Fibroblast of lung (primary cell): ENCODE data around the gene COLGALT1. TPM values are rescaled to one million over a fixed set of nuclear protein-coding genes. Genes with fewer than 3 reads are reported as not detected.

ENCODE experiments used
- DNase-seq, 2 donors: peaks; one replicate each; pipeline versions ENCODE4 v3.0.0 to v3.0.0-alpha.2; 2010; ENCODE audit warnings: low read depth in 2 of 2
- H2AFZ ChIP-seq: 2 replicates; pipeline ENCODE4 v1.5.1; 2012; ENCODE audit warnings: low read length, control low read depth, inconsistent platforms
- H3K27ac ChIP-seq: 2 replicates; pipeline ENCODE4 v1.5.1; 2011; ENCODE audit warnings: low read length, control low read depth; ENCODE audit not compliant: insufficient read depth
- H3K27me3 ChIP-seq: 2 replicates; pipeline ENCODE4 v1.5.1; 2011; ENCODE audit warnings: mild to moderate bottlenecking, low read length; ENCODE audit not compliant: control insufficient read depth, insufficient read depth
- H3K36me3 ChIP-seq: 2 replicates; pipeline ENCODE4 v1.5.1; 2011; ENCODE audit warnings: low read length; ENCODE audit not compliant: control insufficient read depth, insufficient read depth
- H3K4me1 ChIP-seq: 2 replicates; pipeline ENCODE4 v1.5.1; 2011; ENCODE audit warnings: low read length; ENCODE audit not compliant: control insufficient read depth, insufficient read depth; ENCODE audit errors: extremely low read depth
- H3K4me2 ChIP-seq: 2 replicates; pipeline ENCODE4 v1.5.1; 2011; ENCODE audit warnings: low read length, control low read depth; ENCODE audit not compliant: insufficient read depth; ENCODE audit errors: extremely low read depth
- H3K4me3 ChIP-seq, 4 experiments: fragments of 200-600 bp in 1 of 4; sonication (generic) in 1 of 4; replicated peaks in 1 of 4; 2 replicates each; pipeline ENCODE4 v1.5.1; 2011 to 2016; ENCODE audit warnings: low read length in 4 of 4, low read depth in 3 of 4, mild to moderate bottlenecking in 3 of 4, control low read depth in 2 of 4, inconsistent platforms in 1 of 4, mixed read lengths in 1 of 4; ENCODE audit not compliant: insufficient read depth in 1 of 4; ENCODE audit errors: control extremely low read depth in 1 of 4
- H3K79me2 ChIP-seq: 2 replicates; pipeline ENCODE4 v1.5.1; 2012; ENCODE audit warnings: mild to moderate bottlenecking, low read length, inconsistent platforms; ENCODE audit not compliant: control insufficient read depth, insufficient read depth
- H3K9ac ChIP-seq: 2 replicates; pipeline ENCODE4 v1.5.1; 2011; ENCODE audit warnings: mild to moderate bottlenecking, low read length, control low read depth; ENCODE audit not compliant: insufficient read depth
- H3K9me3 ChIP-seq: 2 replicates; pipeline ENCODE4 v1.5.1; 2012; ENCODE audit warnings: low read depth, low read length; ENCODE audit not compliant: control insufficient read depth, insufficient read depth
- H4K20me1 ChIP-seq: 2 replicates; pipeline ENCODE4 v1.5.1; 2011; ENCODE audit warnings: low read length; ENCODE audit not compliant: control insufficient read depth, insufficient read depth; ENCODE audit errors: extremely low read depth
- EZH2 ChIP-seq: IDR thresholded peaks from 2 replicates; pipeline ENCODE4 v1.5.1; 2012; ENCODE audit warnings: low read length, control low read depth, mild to moderate bottlenecking; ENCODE audit errors: missing control alignments
- polyA plus RNA-seq, 2 donors: library from polyadenylated mRNA; depleted of rRNA in 1 of 2; stranded (reverse) in 1 of 2; unstranded in 1 of 2; fragments of >200 nt; gene quantifications; 2 replicates each; pipeline ENCODE4 v1.2.1, GENCODE V29; 2011 to 2012; ENCODE audit warnings: missing spikeins in 1 of 2
- total RNA-seq: library from RNA; depleted of rRNA; stranded (reverse); fragments of >200 nt; gene quantifications from 2 replicates; pipeline ENCODE4 v1.2.1, GENCODE V29; 2014
- TF ChIP-seq, protein P1 (sequence below), 2 donors: IDR thresholded peaks in 1 of 2; conservative IDR thresholded peaks in 1 of 2; 1 replicate in 1 of 2; 2 replicates in 1 of 2; pipeline ENCODE4 v1.5.1; 2011 to 2012; ENCODE audit warnings: low read length in 2 of 2, control low read depth in 1 of 2, inconsistent platforms in 1 of 2, low read depth in 1 of 2, mild to moderate bottlenecking in 1 of 2

The COLGALT1 gene
- total and polyA plus RNA-seq, 2 donors (not counting 1 experiment from before 2014, with no cell fraction given): 96.9 to 103 TPM

DNA sequence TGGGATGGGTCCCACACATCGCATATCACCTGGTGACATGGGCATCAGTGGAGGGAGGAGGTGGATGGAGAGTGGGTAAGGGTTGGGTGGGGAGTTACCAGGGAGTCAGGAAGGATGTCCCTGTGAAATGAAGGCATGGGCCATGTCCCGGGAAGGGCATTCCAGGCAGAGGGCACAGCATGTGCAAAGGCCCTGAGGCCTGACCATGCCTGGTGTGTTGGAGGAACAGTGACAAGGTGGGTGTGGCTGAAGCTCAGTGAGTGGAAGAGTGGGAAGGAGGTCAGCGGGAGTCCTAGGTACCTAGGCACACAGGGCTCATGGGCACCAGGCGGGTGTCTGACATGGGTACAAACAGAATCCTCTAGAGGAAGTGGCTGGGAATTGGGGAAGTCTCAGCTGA is 11.0 kb upstream of the COLGALT1 start:
- DNase-seq: no peak
- Histone ChIP-seq H3K27ac (no peak overlapping the region), H3K4me3 (no peak overlapping the region), H3K79me2 (no peaks in the 10 kb centered on the region), H3K4me2 (no peak overlapping the region), H3K9me3 (no peaks in the 10 kb centered on the region), H3K27me3 (peaks cover 2% of the 10 kb centered on the region), H3K9ac (no peak overlapping the region), H3K36me3 (no peaks in the 10 kb centered on the region), H2AFZ (no peak overlapping the region), H3K4me1 (no peaks in the 10 kb centered on the region), H4K20me1 (no peaks in the 10 kb centered on the region)
- TF ChIP-seq EZH2: no peak
- TF ChIP-seq, protein P1, sequence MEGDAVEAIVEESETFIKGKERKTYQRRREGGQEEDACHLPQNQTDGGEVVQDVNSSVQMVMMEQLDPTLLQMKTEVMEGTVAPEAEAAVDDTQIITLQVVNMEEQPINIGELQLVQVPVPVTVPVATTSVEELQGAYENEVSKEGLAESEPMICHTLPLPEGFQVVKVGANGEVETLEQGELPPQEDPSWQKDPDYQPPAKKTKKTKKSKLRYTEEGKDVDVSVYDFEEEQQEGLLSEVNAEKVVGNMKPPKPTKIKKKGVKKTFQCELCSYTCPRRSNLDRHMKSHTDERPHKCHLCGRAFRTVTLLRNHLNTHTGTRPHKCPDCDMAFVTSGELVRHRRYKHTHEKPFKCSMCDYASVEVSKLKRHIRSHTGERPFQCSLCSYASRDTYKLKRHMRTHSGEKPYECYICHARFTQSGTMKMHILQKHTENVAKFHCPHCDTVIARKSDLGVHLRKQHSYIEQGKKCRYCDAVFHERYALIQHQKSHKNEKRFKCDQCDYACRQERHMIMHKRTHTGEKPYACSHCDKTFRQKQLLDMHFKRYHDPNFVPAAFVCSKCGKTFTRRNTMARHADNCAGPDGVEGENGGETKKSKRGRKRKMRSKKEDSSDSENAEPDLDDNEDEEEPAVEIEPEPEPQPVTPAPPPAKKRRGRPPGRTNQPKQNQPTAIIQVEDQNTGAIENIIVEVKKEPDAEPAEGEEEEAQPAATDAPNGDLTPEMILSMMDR (conservative IDR thresholded peaks at IDR 0.05 in 1 of 2, IDR thresholded peaks at IDR 0.05 in 1 of 2; ENCODE audit: low read depth in 1 of 2, low read length in 2 of 2): no peak

DNA sequence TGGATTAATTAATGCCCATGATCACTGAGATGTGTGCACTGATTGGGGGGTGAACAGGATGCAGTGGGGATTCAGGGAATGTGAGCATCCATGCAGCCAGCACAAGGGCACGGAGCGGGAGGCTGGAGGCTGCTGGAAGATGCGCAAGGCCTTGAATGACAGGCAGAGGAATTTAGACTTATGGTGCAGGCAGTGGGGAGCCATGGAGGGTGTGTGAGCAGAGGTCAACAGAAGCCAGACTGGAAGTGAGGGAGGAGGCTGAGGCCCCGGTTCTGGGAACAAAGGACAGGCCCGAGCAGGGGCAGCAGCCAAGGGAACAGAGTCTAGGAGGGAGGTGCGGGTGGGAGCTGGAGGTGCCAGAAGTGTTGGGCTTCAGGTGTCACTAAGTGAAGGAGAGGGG is 7.3 kb upstream of the COLGALT1 start:
- TF ChIP-seq EZH2: no peak
- TF ChIP-seq, protein P1 (conservative IDR thresholded peaks at IDR 0.05 in 1 of 2, IDR thresholded peaks at IDR 0.05 in 1 of 2; ENCODE audit: low read depth in 1 of 2, low read length in 2 of 2): no peak
- Histone ChIP-seq H3K27ac (no peak overlapping the region), H3K4me2 (no peak overlapping the region), H3K9ac (no peak overlapping the region), H3K36me3 (no peaks in the 10 kb centered on the region), H3K9me3 (no peaks in the 10 kb centered on the region), H3K27me3 (peaks cover 2% of the 10 kb centered on the region), H3K4me1 (peaks cover 2% of the 10 kb centered on the region), H4K20me1 (no peaks in the 10 kb centered on the region), H2AFZ (no peak overlapping the region), H3K79me2 (no peaks in the 10 kb centered on the region), H3K4me3 (no peak overlapping the region)
- DNase-seq: no peak

DNA sequence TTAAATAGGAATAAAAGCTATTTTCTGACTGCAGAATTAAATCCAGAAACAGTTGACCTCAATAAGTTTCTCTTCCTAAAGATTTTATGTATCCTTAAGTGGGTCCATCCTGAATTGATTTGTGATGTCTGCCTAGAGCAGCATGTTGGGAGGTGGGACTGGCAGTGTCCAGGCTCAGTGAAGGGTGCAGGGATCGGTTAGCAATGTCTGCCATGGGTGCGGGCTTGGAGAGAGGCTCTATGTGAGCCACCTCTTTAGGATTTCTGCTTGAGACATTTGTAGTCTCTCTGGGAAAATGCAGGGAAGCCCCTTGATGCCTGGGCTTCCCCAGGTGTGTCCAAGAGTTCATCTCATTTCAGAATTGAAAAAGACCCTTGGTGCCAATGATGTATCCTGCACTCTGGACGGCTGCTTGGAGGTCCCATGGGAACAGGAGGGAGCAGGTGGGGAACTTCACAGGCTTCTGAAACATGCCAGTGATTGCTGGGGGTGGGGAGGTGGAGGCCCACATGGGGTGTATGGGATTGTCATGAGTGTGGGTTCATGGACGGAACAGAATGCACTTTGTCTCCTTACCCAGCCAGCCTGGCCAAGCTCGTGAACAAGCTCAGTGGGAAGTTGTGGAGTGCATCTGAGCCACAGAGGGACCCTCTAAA is 6.2 kb upstream of the COLGALT1 start:
- H3K4me1 ChIP-seq: peaks cover 5% of the 10 kb centered on the region
- no peaks in the 10 kb centered on the region for H3K9me3 ChIP-seq
- H3K36me3 ChIP-seq: no peaks in the 10 kb centered on the region
- no peak for TF ChIP-seq EZH2
- TF ChIP-seq, protein P1 (conservative IDR thresholded peaks at IDR 0.05 in 1 of 2, IDR thresholded peaks at IDR 0.05 in 1 of 2; ENCODE audit: low read depth in 1 of 2, low read length in 2 of 2): no peak
- no peak overlapping the region for H3K9ac ChIP-seq
- no peak overlapping the region for H3K4me3 ChIP-seq
- H3K79me2 ChIP-seq: no peaks in the 10 kb centered on the region
- DNase-seq: no peak
- H3K27me3 ChIP-seq: peaks cover 2% of the 10 kb centered on the region
- no peak overlapping the region for H2AFZ ChIP-seq
- H3K27ac ChIP-seq: no peak overlapping the region
- H4K20me1 ChIP-seq: no peaks in the 10 kb centered on the region
- no peak overlapping the region for H3K4me2 ChIP-seq
